IMR-90 (cell line): Measurements from ENCODE around the gene PDE4A. TPM values are rescaled to one million over a fixed set of nuclear protein-coding genes. Genes with fewer than 3 reads are reported as not detected.

Source experiments
- ATAC-seq: fragments of 200-7000 bp; cut with Tn5 transposase; 2 replicates; pipeline ENCODE4 v1.9.1; 2020; ENCODE audit warnings: low read depth, mild to moderate bottlenecking, moderate library complexity
- BruUV-seq: library from RNA; stranded (reverse); fragments of 400-500 nt; replicated peaks from 2 replicates; lab custom pipeline; 2021; lab: Mats Ljungman, UMichigan
- CTCF ChIA-PET: fragments of 300-600 bp; formaldehyde crosslinking; extraction: SDS; loops from one replicate; lab custom pipeline; 2021; ENCODE audit warnings: antibody characterized with exemption; lab: Yijun Ruan, JAX
- POLR2A ChIA-PET: fragments of 300-600 bp; sonication (Branson Sonifier 250); formaldehyde crosslinking; loops from one replicate; lab custom pipeline; 2022; ENCODE audit warnings: antibody characterized with exemption; ENCODE audit not compliant: unreplicated experiment; lab: Charles Lee
- DNase-seq: peaks from one replicate; pipeline ENCODE4 v3.0.0; 2013
- H2AFZ ChIP-seq: replicated peaks from 2 replicates; pipeline ENCODE3; 2013; ENCODE audit warnings: low read length, mild to moderate bottlenecking; ENCODE audit not compliant: poor library complexity
- H2AK5ac ChIP-seq: 2 replicates; pipeline ENCODE4 v1.6.1; 2013; ENCODE audit warnings: low read depth, low read length, inconsistent platforms
- H2AK9ac ChIP-seq: replicated peaks from 2 replicates; pipeline ENCODE3; 2013; ENCODE audit warnings: mild to moderate bottlenecking, low read depth, low read length, moderate library complexity; ENCODE audit not compliant: poor library complexity
- H2BK120ac ChIP-seq: 2 replicates; pipeline ENCODE4 v1.6.1; 2013; ENCODE audit warnings: low read depth, low read length, inconsistent platforms
- H2BK15ac ChIP-seq: 3 replicates; pipeline ENCODE4 v1.6.1; 2013; ENCODE audit warnings: low read depth, low read length, inconsistent platforms
- H2BK20ac ChIP-seq: 2 replicates; pipeline ENCODE4 v1.6.1; 2013; ENCODE audit warnings: low read depth, mild to moderate bottlenecking, inconsistent platforms, low read length, moderate library complexity
- H2BK5ac ChIP-seq: 2 replicates; pipeline ENCODE4 v1.6.1; 2013; ENCODE audit warnings: mild to moderate bottlenecking, low read depth, low read length, inconsistent platforms; ENCODE audit not compliant: poor library complexity, severe bottlenecking
- H3K14ac ChIP-seq: replicated peaks from 2 replicates; pipeline ENCODE4 v1.6.1; 2013; ENCODE audit warnings: low read depth, low read length, inconsistent platforms
- H3K18ac ChIP-seq: 2 replicates; pipeline ENCODE4 v1.6.1; 2013; ENCODE audit warnings: low read depth, low read length, control low read depth
- H3K23ac ChIP-seq: 2 replicates; pipeline ENCODE4 v1.6.1; 2013; ENCODE audit warnings: low read depth, low read length, inconsistent platforms
- H3K27ac ChIP-seq: 2 replicates; pipeline ENCODE4 v1.5.1; 2013; ENCODE audit warnings: mild to moderate bottlenecking, control low read depth, low read length; ENCODE audit not compliant: insufficient read depth
- H3K27me3 ChIP-seq: 2 replicates; pipeline ENCODE4 v1.6.1; 2013; ENCODE audit warnings: low read length; ENCODE audit not compliant: control insufficient read depth, insufficient read depth
- H3K36me3 ChIP-seq: 2 replicates; pipeline ENCODE4 v1.6.1; 2013; ENCODE audit warnings: low read length, mixed read lengths; ENCODE audit not compliant: control insufficient read depth, insufficient read depth
- H3K4ac ChIP-seq: 2 replicates; pipeline ENCODE4 v1.6.1; 2013; ENCODE audit warnings: low read depth, low read length, inconsistent platforms
- H3K4me1 ChIP-seq: 2 replicates; pipeline ENCODE4 v1.6.1; 2013; ENCODE audit warnings: low read length, mixed read lengths; ENCODE audit not compliant: control insufficient read depth, insufficient read depth
- H3K4me2 ChIP-seq: 2 replicates; pipeline ENCODE4 v1.6.1; 2013; ENCODE audit warnings: low read depth, mild to moderate bottlenecking, control low read depth, low read length, moderate library complexity
- H3K4me3 ChIP-seq: 2 replicates; pipeline ENCODE4 v1.5.1; 2013; ENCODE audit warnings: low read depth, mild to moderate bottlenecking, control low read depth, low read length, moderate library complexity; ENCODE audit not compliant: insufficient read depth
- H3K56ac ChIP-seq: 2 replicates; pipeline ENCODE4 v1.6.1; 2013; ENCODE audit warnings: low read length, inconsistent platforms; ENCODE audit not compliant: insufficient read depth; ENCODE audit errors: extremely low read depth
- H3K79me1 ChIP-seq, 2 experiments: 2 replicates each; pipeline ENCODE4 v1.6.1; 2013; ENCODE audit warnings: low read length in 2 of 2, inconsistent platforms in 1 of 2, low read depth in 1 of 2
- H3K9ac ChIP-seq: 2 replicates; pipeline ENCODE4 v1.6.1; 2013; ENCODE audit warnings: low read depth, low read length, control low read depth
- H3K9me1 ChIP-seq: 2 replicates; pipeline ENCODE4 v1.6.1; 2013; ENCODE audit warnings: low read length, inconsistent platforms; ENCODE audit not compliant: insufficient read depth
- H3K9me3 ChIP-seq: 2 replicates; pipeline ENCODE4 v1.6.1; 2013; ENCODE audit warnings: low read length; ENCODE audit not compliant: control insufficient read depth, insufficient read depth
- H4K20me1 ChIP-seq: 2 replicates; pipeline ENCODE4 v1.6.1; 2013; ENCODE audit warnings: low read length, inconsistent platforms; ENCODE audit not compliant: insufficient read depth
- H4K5ac ChIP-seq: 2 replicates; pipeline ENCODE4 v1.6.1; 2013; ENCODE audit warnings: mild to moderate bottlenecking, low read depth, low read length, control low read depth
- H4K8ac ChIP-seq, 2 experiments: 2 replicates each; pipeline ENCODE4 v1.6.1; 2013; ENCODE audit warnings: low read depth in 2 of 2, low read length in 2 of 2, control low read depth in 1 of 2, inconsistent platforms in 1 of 2
- H4K91ac ChIP-seq: 2 replicates; pipeline ENCODE4 v1.6.1; 2013; ENCODE audit warnings: low read depth, low read length, inconsistent platforms; ENCODE audit not compliant: insufficient read depth
- BHLHE40 ChIP-seq: fragments of 150-350 bp; IDR thresholded peaks from 2 replicates; pipeline ENCODE4 v1.6.1; 2016; ENCODE audit warnings: mild to moderate bottlenecking, low read depth, low read length
- CHD1 ChIP-seq: IDR thresholded peaks from 2 replicates; pipeline ENCODE4 v1.6.1; 2012; ENCODE audit warnings: low read depth, low read length, improper control_type of control experiment
- CTCF ChIP-seq: conservative IDR thresholded peaks from 2 replicates; pipeline ENCODE4 v1.5.1; 2012; ENCODE audit warnings: mild to moderate bottlenecking, low read depth, low read length, improper control_type of control experiment
- ELK1 ChIP-seq: fragments of 150-350 bp; IDR thresholded peaks from 2 replicates; pipeline ENCODE4 v1.6.1; 2016; ENCODE audit warnings: low read depth, mild to moderate bottlenecking, low read length, moderate library complexity, borderline replicate concordance
- FOS ChIP-seq: fragments of 150-350 bp; IDR thresholded peaks from 2 replicates; pipeline ENCODE4 v1.6.1; 2016; ENCODE audit warnings: low read depth, low read length
- MAFK ChIP-seq: IDR thresholded peaks from 2 replicates; pipeline ENCODE4 v1.6.1; 2012; ENCODE audit warnings: low read depth, low read length, improper control_type of control experiment
- MAZ ChIP-seq: IDR thresholded peaks from 2 replicates; pipeline ENCODE4 v1.6.1; 2012; ENCODE audit warnings: low read depth, mild to moderate bottlenecking, low read length, improper control_type of control experiment, moderate library complexity, borderline replicate concordance
- NFE2L2 ChIP-seq: fragments of 150-350 bp; IDR thresholded peaks from 2 replicates; pipeline ENCODE4 v1.6.1; 2016; ENCODE audit warnings: low read depth, mild to moderate bottlenecking, low read length
- RAD21 ChIP-seq: IDR thresholded peaks from 2 replicates; pipeline ENCODE4 v1.6.1; 2012; ENCODE audit warnings: low read length, improper control_type of control experiment
- RCOR1 ChIP-seq: IDR thresholded peaks from 2 replicates; pipeline ENCODE4 v1.6.1; 2012; ENCODE audit warnings: mild to moderate bottlenecking, low read length, improper control_type of control experiment; ENCODE audit not compliant: insufficient replicate concordance
- RFX5 ChIP-seq: IDR thresholded peaks from 2 replicates; pipeline ENCODE4 v1.8.0; 2012; ENCODE audit warnings: low read depth, mild to moderate bottlenecking, low read length, moderate library complexity
- SMC3 ChIP-seq: fragments of 150-350 bp; IDR thresholded peaks from 2 replicates; pipeline ENCODE4 v1.6.1; 2016; ENCODE audit warnings: low read depth, mild to moderate bottlenecking, antibody characterized with exemption, low read length, moderate library complexity
- WGBS, 2 experiments: methylation state at CpG; one replicate each; pipeline versions ENCODE4 v1.1.5 to v1.1.7; 2013; ENCODE audit warnings: missing lambda C conversion rate in 2 of 2; ENCODE audit not compliant: insufficient read length in 1 of 2; ENCODE audit errors: extremely low coverage in 2 of 2; 5-methylcytosine and 5-hydroxymethylcytosine counted together
- dilution Hi-C: fragments of 300-500 bp; cut with HindIII; formaldehyde crosslinking; loops from one replicate; pipeline ENCODE4 v1.14.3; 2018; ENCODE audit warnings: low sequenced_read_pairs; ENCODE audit not compliant: unreplicated experiment
- in situ Hi-C: fragments of 300-500 bp; cut with MboI; formaldehyde crosslinking; loops from 3 replicates; pipeline ENCODE4 v1.14.3; 2019; ENCODE audit warnings: low sequenced_read_pairs, inconsistent platforms, mixed read lengths
- intact Hi-C: fragments of 100-400 bp; cut with micrococcal nuclease; formaldehyde crosslinking; loops from 2 replicates; pipeline ENCODE4 v1.10.0; 2022
- polyA plus RNA-seq, 3 experiments: library from polyadenylated mRNA; depleted of rRNA; stranded (reverse); fragments of >200 nt; gene quantifications; 2 replicates each; pipeline ENCODE4 v1.2.3, GENCODE V29; 2012; ENCODE audit warnings: low replicate concordance in 1 of 3
- total RNA-seq: library from RNA; depleted of rRNA; stranded (reverse); fragments of >200 nt; gene quantifications from 2 replicates; pipeline ENCODE4 v1.2.3, GENCODE V29; 2012

The PDE4A gene
- total and polyA plus RNA-seq, 2 of the 4 experiments (the other 2 are of a cell fraction), result 1.8 to 7.0 TPM

GRCh38 chr19:10450191-10450852, 30.0 kb downstream of the PDE4A start:
- Histone ChIP-seq H2BK20ac (no peak overlapping the region), H3K4me1 (no peaks in the 10 kb centered on the region), H4K91ac (no peak overlapping the region), H2BK120ac (no peak overlapping the region), H3K14ac (no peak overlapping the region), H3K9me3 (no peaks in the 10 kb centered on the region), H3K56ac (no peak overlapping the region), H2AK5ac (no peak overlapping the region), H3K9me1 (peaks cover 5% of the 10 kb centered on the region; the same call in 1 of the 2 replicates), H2AFZ (no peak overlapping the region), H3K4me3 (no peak overlapping the region), H3K23ac (no peak overlapping the region), H4K20me1 (no peaks in the 10 kb centered on the region; the same call in 1 of the 2 replicates), H3K27me3 (no peaks in the 10 kb centered on the region), H3K18ac (no peak overlapping the region), H3K27ac (no peak overlapping the region), H3K4me2 (no peak overlapping the region), H4K5ac (no peak overlapping the region), H2BK15ac (no peak overlapping the region), H2AK9ac (no peak overlapping the region), H3K4ac (no peak overlapping the region), H3K9ac (no peak overlapping the region), H3K36me3 (peaks cover 10% of the 10 kb centered on the region), H2BK5ac (no peak overlapping the region), H3K79me1 (peaks cover 0 to 12% of the 10 kb centered on the region in 2 experiments; a peak in 1 of 4 replicates), H4K8ac (no peak overlapping the region)
- WGBS, 2 experiments, result 92% methylated on average over 6 of the region's 14 CpGs; no CpG with 5 or more reads in 1 of the 2 experiments
- CTCF ChIA-PET, result interaction anchor here (0.6 kb wide), 1 partner anchor 440 kb away, joined by 8 read pairs; no protein-coding TSS in a partner anchor
- ATAC-seq (no peak), DNase-seq (no peak)
- intact Hi-C loops, result no loop called here
- in situ Hi-C loops, result no loop called here
- TF ChIP-seq RFX5 (no peak), NFE2L2 (no peak), SMC3 (no peak), CTCF (no peak), MAFK (no peak), CHD1 (no peak), MAZ (no peak), RCOR1 (no peak), BHLHE40 (no peak), ELK1 (no peak), RAD21 (no peak), FOS (no peak)
- dilution Hi-C loops, result no loop called here
- no TSS peak for BruUV-seq
- POLR2A ChIA-PET, result no interaction called here
